ENCODE results near the gene CACUL1. TPM values are rescaled to one million over a fixed set of nuclear protein-coding genes. Genes with fewer than 3 reads are reported as not detected.
"Not testable (repeated sequence)": the region's sequence is repeated elsewhere in the genome, so short reads cannot be mapped to it uniquely, and the experiment has no call there.

Gene CACUL1
- total and polyA plus RNA-seq, 4 donors, result 3.9 to 15.8 (median 13.1) TPM

GRCh38 chr10:118645294-118645693 lies 109.5 kb downstream of the CACUL1 start:
- not testable (repeated sequence) for H3K9me3 ChIP-seq (ENCODE audit: control insufficient read depth in 4 of 4, low read length in 3 of 4); DNase-seq (ENCODE audit: low spot score); H3K36me3 ChIP-seq (ENCODE audit: control insufficient read depth in 4 of 4, insufficient read depth in 3 of 4, low read depth in 1 of 4, low read length in 3 of 4); H3K4me3 ChIP-seq (ENCODE audit: low read depth in 1 of 3, low read length in 3 of 3); H3K9ac ChIP-seq (ENCODE audit: low read depth in 1 of 2, low read length in 2 of 2); H3K27me3 ChIP-seq (ENCODE audit: control insufficient read depth in 4 of 4, insufficient read depth in 4 of 4, low read length in 3 of 4); H3K27ac ChIP-seq (ENCODE audit: low read depth in 1 of 2, low read length in 2 of 2); H3K4me1 ChIP-seq (ENCODE audit: control insufficient read depth in 4 of 4, insufficient read depth in 4 of 4, low read length in 3 of 4)
- 32% methylated on average over 1 of the region's 1 CpG for WGBS

GRCh38 chr10:118642228-118642627 lies 112.5 kb downstream of the CACUL1 start:
- no peak for DNase-seq (ENCODE audit: low spot score)
- WGBS, result 69% methylated on average over 2 of the region's 2 CpGs
- H3K36me3 ChIP-seq (ENCODE audit: control insufficient read depth in 4 of 4, insufficient read depth in 3 of 4, low read depth in 1 of 4, low read length in 3 of 4), result no peaks in the 10 kb centered on the region
- H3K4me3 ChIP-seq (ENCODE audit: low read depth in 1 of 3, low read length in 3 of 3), result no peak overlapping the region
- no peaks in the 10 kb centered on the region for H3K4me1 ChIP-seq (ENCODE audit: control insufficient read depth in 4 of 4, insufficient read depth in 4 of 4, low read length in 3 of 4)
- no peaks in the 10 kb centered on the region for H3K9me3 ChIP-seq (ENCODE audit: control insufficient read depth in 4 of 4, low read length in 3 of 4)
- no peaks in the 10 kb centered on the region for H3K27me3 ChIP-seq (ENCODE audit: control insufficient read depth in 4 of 4, insufficient read depth in 4 of 4, low read length in 3 of 4)
- no peak overlapping the region for H3K27ac ChIP-seq (ENCODE audit: low read depth in 1 of 2, low read length in 2 of 2)
- TF ChIP-seq ZBTB33 (IDR thresholded peaks at IDR 0.05), result no peak
- TF ChIP-seq GABPA (IDR thresholded peaks at IDR 0.05 in 1 of 2, conservative IDR thresholded peaks at IDR 0.05 in 1 of 2), result no peak
- no peak for TF ChIP-seq SP1 (IDR thresholded peaks at IDR 0.05)
- no peak overlapping the region for H3K9ac ChIP-seq (ENCODE audit: low read depth in 1 of 2, low read length in 2 of 2)

- DNase-seq (ENCODE audit: low spot score), result no peak
- WGBS, result 69% methylated on average over 9 of the region's 9 CpGs
- Histone ChIP-seq H3K27me3 (ENCODE audit: control insufficient read depth in 4 of 4, insufficient read depth in 4 of 4, low read length in 3 of 4) (no peaks in the 10 kb centered on the region), H3K9ac (ENCODE audit: low read depth in 1 of 2, low read length in 2 of 2) (no peak overlapping the region), H3K9me3 (ENCODE audit: control insufficient read depth in 4 of 4, low read length in 3 of 4) (no peaks in the 10 kb centered on the region), H3K27ac (ENCODE audit: low read depth in 1 of 2, low read length in 2 of 2) (no peak overlapping the region), H3K4me3 (ENCODE audit: low read depth in 1 of 3, low read length in 3 of 3) (no peak overlapping the region), H3K36me3 (ENCODE audit: control insufficient read depth in 4 of 4, insufficient read depth in 3 of 4, low read depth in 1 of 4, low read length in 3 of 4) (no peaks in the 10 kb centered on the region), H3K4me1 (ENCODE audit: control insufficient read depth in 4 of 4, insufficient read depth in 4 of 4, low read length in 3 of 4) (no peaks in the 10 kb centered on the region)
- TF ChIP-seq RXRA (IDR thresholded peaks at IDR 0.05) (no peak), REST (IDR thresholded peaks at IDR 0.05) (no peak), JUND (IDR thresholded peaks at IDR 0.05) (no peak), ATF3 (IDR thresholded peaks at IDR 0.05) (no peak), YY1 (IDR thresholded peaks at IDR 0.05) (no peak), CTCF (IDR thresholded peaks at IDR 0.05; ENCODE audit: low read depth, low read length, missing input control) (no peak), MAX (IDR thresholded peaks at IDR 0.05) (no peak), GABPA (IDR thresholded peaks at IDR 0.05 in 1 of 2, conservative IDR thresholded peaks at IDR 0.05 in 1 of 2) (no peak), FOXA2 (IDR thresholded peaks at IDR 0.05) (no peak), SP1 (IDR thresholded peaks at IDR 0.05) (no peak), TAF1 (conservative IDR thresholded peaks at IDR 0.05) (no peak), HNF4A (conservative IDR thresholded peaks at IDR 0.05) (no peak), ZBTB33 (IDR thresholded peaks at IDR 0.05) (no peak), HNF4G (IDR thresholded peaks at IDR 0.05) (no peak), RAD21 (IDR thresholded peaks at IDR 0.05) (no peak), NR2F2 (IDR thresholded peaks at IDR 0.05) (no peak), FOXA1 (IDR thresholded peaks at IDR 0.05) (no peak), EGR1 (IDR thresholded peaks at IDR 0.05; ENCODE audit: low read depth in 2 of 2) (no peak)
These were observed 116.1 kb downstream of the CACUL1 start for GRCh38 chr10:118638680-118639079.

Measured in liver (tissue), 9 donors.